Non-pigmented ciliary epithelial cell (primary cell): ENCODE data around the gene VWF.
"Not testable (repeated sequence)": the region's sequence is repeated elsewhere in the genome, so short reads cannot be mapped to it uniquely, and the experiment has no call there.

Experiments used
- DNase-seq: peaks from one replicate; pipeline ENCODE4 v3.0.0-alpha.2; 2010; ENCODE audit warnings: low read depth

The VWF gene

GRCh38 chr12:6145564-6145963 is 21.1 kb upstream of the VWF start:
- DNase-seq: no peak

GRCh38 chr12:6143303-6143675 is 18.8 kb upstream of the VWF start:
- no peak for DNase-seq

- DNase-seq: not testable (repeated sequence)
These were observed 18.2 kb upstream of the VWF start for GRCh38 chr12:6142368-6143302.

GRCh38 chr12:6141731-6142367 is 17.4 kb upstream of the VWF start:
- DNase-seq: not testable (repeated sequence)

GRCh38 chr12:6140651-6141447 is 16.4 kb upstream of the VWF start:
- no peak for DNase-seq

- no peak for DNase-seq
These were observed 10.6 kb upstream of the VWF start for GRCh38 chr12:6135071-6135470.

- DNase-seq: no peak
These were observed 9.2 kb upstream of the VWF start for GRCh38 chr12:6133642-6134041.

- DNase-seq: no peak
These were observed 8.0 kb upstream of the VWF start for GRCh38 chr12:6132496-6132895.

- DNase-seq: no peak
These were observed 789 bp upstream of the VWF start for GRCh38 chr12:6125310-6125608.

GRCh38 chr12:6123258-6123657 is 1.2 kb downstream of the VWF start:
- no peak for DNase-seq

GRCh38 chr12:6122201-6122600 is 2.3 kb downstream of the VWF start:
- no peak for DNase-seq

GRCh38 chr12:6120796-6121473 is 3.5 kb downstream of the VWF start:
- no peak for DNase-seq

- no peak for DNase-seq
These were observed 5.4 kb downstream of the VWF start for GRCh38 chr12:6118891-6119568.

- no peak for DNase-seq
These were observed 7.9 kb downstream of the VWF start for GRCh38 chr12:6116471-6117021.

GRCh38 chr12:6115389-6115788 is 9.1 kb downstream of the VWF start:
- no peak for DNase-seq

- DNase-seq: no peak
These were observed 10.0 kb downstream of the VWF start for GRCh38 chr12:6114476-6114870.

- DNase-seq: no peak
These were observed 10.6 kb downstream of the VWF start for GRCh38 chr12:6113691-6114475.

- DNase-seq: no peak
These were observed 12.5 kb downstream of the VWF start for GRCh38 chr12:6112004-6112403.

GRCh38 chr12:6110006-6110405 is 14.5 kb downstream of the VWF start:
- no peak for DNase-seq

GRCh38 chr12:6106218-6106617 is 18.3 kb downstream of the VWF start:
- DNase-seq: no peak

- no peak for DNase-seq
These were observed 19.6 kb downstream of the VWF start for GRCh38 chr12:6104842-6105241.
